Cardiac muscle cell (in vitro differentiated cells and primary cell): ENCODE results near the gene ZBTB5. TPM values are rescaled to one million over a fixed set of nuclear protein-coding genes. Genes with fewer than 3 reads are reported as not detected.

Experiments
- DNase-seq, 2 donors: peaks; one replicate each; pipeline versions ENCODE4 v3.0.0 to v3.0.0-alpha.2; 2010 to 2017; ENCODE audit warnings: low read depth in 1 of 2, low spot score in 1 of 2
- H3K27ac ChIP-seq: fragments of 200-600 bp; sonication (generic); 2 replicates; pipeline ENCODE4 v1.5.1; 2016
- H3K27me3 ChIP-seq: fragments of 200-600 bp; sonication (generic); 2 replicates; pipeline ENCODE4 v1.6.0; 2016; ENCODE audit warnings: control low read depth
- H3K36me3 ChIP-seq: fragments of 200-600 bp; sonication (generic); 2 replicates; pipeline ENCODE4 v1.5.1; 2016; ENCODE audit warnings: control low read depth
- H3K4me1 ChIP-seq: fragments of 200-600 bp; sonication (generic); 2 replicates; pipeline ENCODE4 v1.8.1; 2017; ENCODE audit warnings: low read depth, mild to moderate bottlenecking, mixed run types
- H3K4me3 ChIP-seq: fragments of 200-600 bp; sonication (generic); 2 replicates; pipeline ENCODE4 v1.5.1; 2016; ENCODE audit warnings: mild to moderate bottlenecking
- H3K9me3 ChIP-seq: fragments of 200-600 bp; sonication (generic); 2 replicates; pipeline ENCODE4 v1.5.1; 2017; ENCODE audit warnings: low read depth, mild to moderate bottlenecking, control low read depth
- polyA plus RNA-seq: library from polyadenylated mRNA; unstranded; fragments of >200 nt; fragmentation: Nextera tagmentation; extraction: Ambion mirVana; gene quantifications from 2 replicates; pipeline ENCODE4 v1.2.1, GENCODE V29; 2016
- total RNA-seq: library from RNA; depleted of rRNA; stranded (reverse); fragments of >200 nt; gene quantifications from 2 replicates; pipeline ENCODE4 v1.2.3, GENCODE V29; 2016
- TF ChIP-seq, protein P1 (sequence below): IDR thresholded peaks from 2 replicates; pipeline ENCODE4 v1.5.1; 2012; ENCODE audit warnings: low read depth, mild to moderate bottlenecking, low read length

ZBTB5 gene
- total and polyA plus RNA-seq, 2 experiments from 2014 or later, result 6.7 to 24.9 TPM

DNA sequence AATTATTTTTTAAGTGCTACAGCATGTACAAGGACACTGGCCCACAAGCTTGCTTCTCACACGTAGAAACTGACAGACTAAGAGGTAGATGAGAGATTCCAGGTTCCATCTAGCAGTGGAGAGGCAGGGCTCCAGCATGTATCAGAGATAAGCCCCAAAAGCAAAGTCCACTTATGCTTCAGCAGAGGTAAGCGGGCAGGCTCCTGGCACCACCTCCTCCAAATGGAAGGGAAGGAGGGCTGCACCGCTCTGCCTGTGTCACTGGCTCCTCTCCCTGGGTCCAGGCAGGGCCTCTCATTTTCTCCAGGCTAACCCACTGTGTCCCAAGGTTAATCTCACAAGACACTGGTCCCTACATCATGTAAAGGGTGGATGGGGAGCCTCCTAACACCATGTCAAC, 26.9 kb downstream of the ZBTB5 start:
- DNase-seq, result peak in 1 of 2 donors; percentile 85
- H3K4me3 ChIP-seq, result no peak overlapping the region
- H3K36me3 ChIP-seq, result peaks cover 35% of the 10 kb centered on the region
- no peaks in the 10 kb centered on the region for H3K27me3 ChIP-seq
- no peaks in the 10 kb centered on the region for H3K9me3 ChIP-seq
- peaks cover 31% of the 10 kb centered on the region for H3K4me1 ChIP-seq
- TF ChIP-seq, protein P1, sequence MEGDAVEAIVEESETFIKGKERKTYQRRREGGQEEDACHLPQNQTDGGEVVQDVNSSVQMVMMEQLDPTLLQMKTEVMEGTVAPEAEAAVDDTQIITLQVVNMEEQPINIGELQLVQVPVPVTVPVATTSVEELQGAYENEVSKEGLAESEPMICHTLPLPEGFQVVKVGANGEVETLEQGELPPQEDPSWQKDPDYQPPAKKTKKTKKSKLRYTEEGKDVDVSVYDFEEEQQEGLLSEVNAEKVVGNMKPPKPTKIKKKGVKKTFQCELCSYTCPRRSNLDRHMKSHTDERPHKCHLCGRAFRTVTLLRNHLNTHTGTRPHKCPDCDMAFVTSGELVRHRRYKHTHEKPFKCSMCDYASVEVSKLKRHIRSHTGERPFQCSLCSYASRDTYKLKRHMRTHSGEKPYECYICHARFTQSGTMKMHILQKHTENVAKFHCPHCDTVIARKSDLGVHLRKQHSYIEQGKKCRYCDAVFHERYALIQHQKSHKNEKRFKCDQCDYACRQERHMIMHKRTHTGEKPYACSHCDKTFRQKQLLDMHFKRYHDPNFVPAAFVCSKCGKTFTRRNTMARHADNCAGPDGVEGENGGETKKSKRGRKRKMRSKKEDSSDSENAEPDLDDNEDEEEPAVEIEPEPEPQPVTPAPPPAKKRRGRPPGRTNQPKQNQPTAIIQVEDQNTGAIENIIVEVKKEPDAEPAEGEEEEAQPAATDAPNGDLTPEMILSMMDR, result no peak
- peak overlapping the region; percentile 84 for H3K27ac ChIP-seq

DNA sequence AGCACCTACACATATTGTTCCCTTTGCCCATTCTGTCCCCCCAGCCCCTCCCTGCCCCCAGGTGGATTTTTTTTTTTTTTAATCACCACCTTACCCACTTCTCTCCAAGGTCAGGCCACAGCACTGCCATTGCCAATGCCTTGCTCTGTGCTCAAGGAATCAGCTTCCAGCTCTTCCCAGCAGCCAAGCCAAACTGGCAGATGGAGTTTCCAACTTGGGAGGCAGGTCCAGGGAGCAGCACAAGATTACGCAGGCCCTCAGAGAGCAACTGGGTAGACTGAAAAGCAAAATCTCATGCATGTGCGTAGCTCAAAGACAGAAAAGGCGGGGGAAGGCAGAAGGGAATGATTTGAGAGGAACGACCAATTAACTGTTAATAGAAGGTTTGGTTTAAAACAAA, 27.6 kb downstream of the ZBTB5 start:
- no peak for DNase-seq
- TF ChIP-seq, protein P1, result no peak
- no peak overlapping the region for H3K4me3 ChIP-seq
- no peaks in the 10 kb centered on the region for H3K27me3 ChIP-seq
- H3K4me1 ChIP-seq, result peaks cover 31% of the 10 kb centered on the region
- H3K27ac ChIP-seq, result peak overlapping the region; percentile 84
- peaks cover 34% of the 10 kb centered on the region for H3K36me3 ChIP-seq
- no peaks in the 10 kb centered on the region for H3K9me3 ChIP-seq

DNA sequence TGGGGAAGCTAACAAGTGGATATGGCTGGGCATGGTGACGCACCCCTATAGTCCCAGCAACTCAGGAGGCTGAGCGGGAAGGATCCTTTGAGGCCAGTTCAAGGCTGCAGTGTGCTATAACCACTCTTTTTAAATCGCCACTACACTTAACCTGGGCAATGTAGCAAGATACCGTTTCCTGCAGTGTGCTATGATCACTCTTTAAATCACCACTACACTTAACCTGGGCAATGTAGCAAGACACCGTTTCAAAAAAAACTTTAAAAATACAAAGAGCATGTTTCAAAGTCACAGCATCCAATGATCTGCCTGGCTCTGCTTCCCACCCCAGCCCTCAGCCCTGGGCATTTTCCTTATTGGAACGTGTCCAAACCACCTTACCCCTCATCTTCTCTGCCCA, 28.2 kb downstream of the ZBTB5 start:
- TF ChIP-seq, protein P1, result no peak
- Histone ChIP-seq H3K9me3 (no peaks in the 10 kb centered on the region), H3K27ac (peak overlapping the region; percentile 84), H3K4me3 (no peak overlapping the region), H3K4me1 (peaks cover 29% of the 10 kb centered on the region), H3K27me3 (no peaks in the 10 kb centered on the region), H3K36me3 (peaks cover 30% of the 10 kb centered on the region)
- no peak for DNase-seq

DNA sequence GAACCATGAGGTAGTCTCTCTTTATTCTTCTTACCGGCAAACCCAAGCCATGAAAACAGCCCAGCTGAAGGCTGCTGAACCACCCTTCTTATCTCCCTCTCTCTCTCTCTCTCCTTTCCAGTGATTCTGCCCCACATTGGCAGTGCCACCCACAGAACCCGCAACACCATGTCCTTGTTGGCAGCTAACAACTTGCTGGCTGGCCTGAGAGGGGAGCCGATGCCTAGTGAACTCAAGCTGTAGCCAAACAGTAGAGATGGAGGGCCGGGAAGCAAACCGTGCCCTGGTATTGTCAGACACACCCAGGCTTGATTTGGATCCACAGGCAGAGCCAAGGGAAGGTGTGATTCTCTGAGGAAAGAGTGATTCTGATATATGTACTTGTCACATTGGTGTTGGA, 28.7 kb downstream of the ZBTB5 start:
- Histone ChIP-seq H3K4me3 (no peak overlapping the region), H3K27ac (peak overlapping the region; percentile 84), H3K9me3 (no peaks in the 10 kb centered on the region), H3K4me1 (peaks cover 27% of the 10 kb centered on the region), H3K36me3 (peaks cover 27% of the 10 kb centered on the region), H3K27me3 (no peaks in the 10 kb centered on the region)
- DNase-seq, result no peak
- TF ChIP-seq, protein P1, result no peak

DNA sequence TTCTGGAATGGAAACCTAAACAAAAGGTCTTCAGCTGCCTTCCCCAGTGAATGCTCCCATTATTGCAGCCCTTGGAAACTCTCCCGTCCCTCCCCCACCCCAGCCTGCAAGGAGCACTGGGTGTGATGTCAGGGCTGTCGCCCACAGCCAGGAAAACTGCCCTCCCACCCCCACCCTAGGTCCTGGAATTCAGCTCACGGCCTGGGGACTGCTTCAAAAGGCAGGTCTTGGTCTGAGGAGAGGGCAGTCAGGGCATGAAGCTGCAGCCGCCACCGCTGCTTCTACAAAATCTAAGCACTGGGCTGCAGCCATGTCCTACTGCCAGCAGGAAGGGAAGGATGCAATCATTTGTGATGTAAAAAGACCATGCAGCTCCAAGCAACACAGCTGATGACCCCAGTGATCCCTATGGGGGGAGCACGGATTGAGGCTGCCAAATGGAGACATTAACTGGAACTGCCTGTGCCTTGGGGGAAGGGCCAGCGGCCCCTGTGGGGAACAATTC, 31.3 kb downstream of the ZBTB5 start:
- no peaks in the 10 kb centered on the region for H3K27me3 ChIP-seq
- peak in 1 of 2 donors; percentile 32 for DNase-seq
- peaks cover 15% of the 10 kb centered on the region for H3K36me3 ChIP-seq
- H3K27ac ChIP-seq, result peak overlapping the region; percentile 66
- peaks cover 19% of the 10 kb centered on the region for H3K4me1 ChIP-seq
- H3K4me3 ChIP-seq, result no peak overlapping the region
- TF ChIP-seq, protein P1, result no peak
- no peaks in the 10 kb centered on the region for H3K9me3 ChIP-seq
